GM12874 (cell line): ENCODE results near the gene STAC3.

ENCODE experiments used
- CTCF ChIP-seq: IDR thresholded peaks from 2 replicates; pipeline ENCODE4 v1.5.1; 2011; ENCODE audit warnings: low read depth, mild to moderate bottlenecking, control low read depth, low read length, moderate library complexity; ENCODE audit not compliant: insufficient read depth

STAC3 gene

GRCh38 chr12:57231276-57232021 lies 19.5 kb downstream of the STAC3 start:
- no peak for TF ChIP-seq CTCF

- TF ChIP-seq CTCF = no peak
These were observed 20.4 kb downstream of the STAC3 start for GRCh38 chr12:57230381-57231155.

DNA sequence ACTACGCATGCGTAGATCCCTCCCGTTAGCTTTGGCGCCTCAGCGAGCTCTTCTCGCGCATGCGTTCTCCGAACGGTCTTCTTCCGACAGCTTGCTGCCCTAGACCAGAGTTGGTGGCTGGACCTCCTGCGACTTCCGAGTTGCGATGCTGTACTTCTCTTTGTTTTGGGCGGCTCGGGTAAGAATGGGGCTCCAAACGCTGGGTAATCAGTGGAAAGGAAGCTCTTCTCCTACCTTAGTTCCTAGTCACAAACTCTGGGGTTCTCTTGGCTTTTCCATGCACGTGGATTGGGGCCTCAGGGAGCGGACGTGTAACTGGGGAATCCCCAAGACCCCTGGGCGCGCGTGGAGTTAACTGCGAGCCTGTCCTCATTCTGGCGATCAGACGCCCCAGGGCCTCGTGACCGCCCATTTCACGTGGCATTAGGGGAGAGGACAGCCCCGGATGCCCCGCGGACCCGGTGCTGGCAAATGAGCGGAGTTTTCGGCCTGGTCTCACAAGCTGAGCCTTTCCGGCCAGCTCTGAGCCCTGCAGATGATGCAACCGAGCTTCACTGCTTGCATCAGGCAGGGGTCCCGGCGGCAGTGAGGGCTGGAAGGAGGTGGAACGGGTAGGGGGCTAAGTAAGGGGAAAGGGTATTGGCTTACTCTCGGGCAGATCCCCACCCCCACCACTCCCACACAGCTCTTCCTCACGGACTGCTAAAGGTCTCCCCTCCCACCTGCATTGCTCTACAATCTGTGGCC lies 21.2 kb downstream of the STAC3 start, which contains the start of gene SHMT2:
Gene SHMT2 (plus strand): TSS at position 78 of the 747 bp plus-strand sequence. CDS start 68 bp downstream, at position 146.
- TF ChIP-seq CTCF = no peak

GRCh38 chr12:57229046-57229633 lies 21.8 kb downstream of the STAC3 start:
- TF ChIP-seq CTCF = no peak

- no peak for TF ChIP-seq CTCF
These were observed 23.5 kb downstream of the STAC3 start for GRCh38 chr12:57227315-57228115.

DNA sequence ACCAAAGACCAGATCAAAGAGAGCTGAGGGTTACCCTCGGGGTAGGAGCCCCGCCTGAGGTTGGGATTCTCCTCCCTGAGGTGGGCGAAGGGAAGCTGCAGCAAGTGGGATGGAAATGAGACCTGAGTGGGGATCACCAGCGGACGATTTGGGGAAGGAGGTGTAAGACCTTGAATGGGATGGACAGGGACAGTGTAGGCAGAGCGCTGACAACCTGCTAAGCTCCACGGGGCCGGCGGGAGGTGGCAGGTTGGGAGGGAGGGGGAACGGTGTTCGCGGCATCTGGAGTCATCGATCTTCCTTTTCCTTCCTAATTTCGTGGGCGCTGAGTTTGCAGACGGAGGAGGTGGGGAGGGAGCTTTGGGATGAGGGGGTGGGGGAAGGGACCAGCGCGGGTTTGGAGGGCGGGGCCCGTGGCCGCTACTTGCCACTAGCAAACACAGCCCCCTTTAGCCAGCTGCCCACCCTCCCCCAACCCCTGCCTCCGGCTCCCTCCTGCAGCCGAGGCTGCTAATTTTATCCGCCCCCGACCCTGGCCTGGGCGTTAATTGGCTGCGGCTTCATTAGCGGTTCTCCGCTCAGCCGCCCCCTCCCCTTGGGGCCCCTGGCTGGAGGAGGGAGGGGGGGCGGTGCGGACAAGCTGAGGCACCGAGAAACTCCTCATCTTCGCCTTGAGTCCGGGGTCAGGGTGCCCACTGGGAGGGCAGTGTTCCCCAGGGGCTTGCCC lies 24.2 kb downstream of the STAC3 start:
- no peak for TF ChIP-seq CTCF
